Activated CD8-positive, alpha-beta T cell treated with anti-CD3 and anti-CD28 coated beads, Interleukin-2, amount 10 ng/mL, durations not matched to agents 7 days and 5 days (primary cell): ENCODE results near the gene MGAM2. TPM values are rescaled to one million over a fixed set of nuclear protein-coding genes. Genes with fewer than 3 reads are reported as not detected.

ENCODE experiments used
- ATAC-seq: fragments of 150-1000 bp; cut with Tn5 transposase; one replicate; pipeline ENCODE4 v1.10.0; 2021; ENCODE audit warnings: moderate library complexity
- CTCF ChIA-PET: fragments of 350-600 bp; sonication (Branson Sonifier 250); formaldehyde crosslinking; loops from one replicate; lab custom pipeline; 2021; ENCODE audit warnings: antibody characterized with exemption; lab: Charles Lee
- POLR2A ChIA-PET: fragments of 350-600 bp; sonication (Branson Sonifier 250); formaldehyde crosslinking; loops from one replicate; lab custom pipeline; 2021; ENCODE audit warnings: antibody characterized with exemption; lab: Charles Lee
- DNase-seq: peaks from one replicate; pipeline ENCODE4 v3.0.0-alpha.2; 2020
- H3K27ac Mint-ChIP-seq: one replicate; pipeline ENCODE4 v1.8.0; 2021; ENCODE audit warnings: mild to moderate bottlenecking, mixed read lengths
- H3K27me3 Mint-ChIP-seq: one replicate; pipeline ENCODE4 v1.8.0; 2021; ENCODE audit warnings: low read depth, mixed read lengths
- H3K36me3 Mint-ChIP-seq: one replicate; pipeline ENCODE4 v1.8.0; 2021; ENCODE audit warnings: low read depth, mixed read lengths
- H3K4me1 Mint-ChIP-seq: one replicate; pipeline ENCODE4 v1.8.0; 2021; ENCODE audit warnings: low read depth, mixed read lengths
- H3K4me3 Mint-ChIP-seq: one replicate; pipeline ENCODE4 v1.8.0; 2021; ENCODE audit warnings: mild to moderate bottlenecking, mixed read lengths
- H3K9me3 Mint-ChIP-seq: one replicate; pipeline ENCODE4 v1.8.0; 2022; ENCODE audit warnings: mixed read lengths; ENCODE audit not compliant: insufficient read depth
- total RNA-seq, 2 experiments: library from RNA; stranded (reverse); gene quantifications; one replicate each; pipeline ENCODE4 v1.2.3, GENCODE V29; 2021

Gene MGAM2
- total RNA-seq, 2 experiments from 2014 or later: not detected

- Mint-ChIP-seq H3K9me3 (no peaks in the 10 kb centered on the region), H3K27me3 (peaks cover 3% of the 10 kb centered on the region), H3K27ac (no peak overlapping the region), H3K4me1 (no peaks in the 10 kb centered on the region), H3K36me3 (no peaks in the 10 kb centered on the region), H3K4me3 (no peak overlapping the region)
- ChIA-PET CTCF (no interaction called here), POLR2A (no interaction called here)
- DNase-seq (no peak), ATAC-seq (no peak)
Observed at GRCh38 chr7:142125256-142125955, 13.9 kb downstream of the MGAM2 start.

DNA sequence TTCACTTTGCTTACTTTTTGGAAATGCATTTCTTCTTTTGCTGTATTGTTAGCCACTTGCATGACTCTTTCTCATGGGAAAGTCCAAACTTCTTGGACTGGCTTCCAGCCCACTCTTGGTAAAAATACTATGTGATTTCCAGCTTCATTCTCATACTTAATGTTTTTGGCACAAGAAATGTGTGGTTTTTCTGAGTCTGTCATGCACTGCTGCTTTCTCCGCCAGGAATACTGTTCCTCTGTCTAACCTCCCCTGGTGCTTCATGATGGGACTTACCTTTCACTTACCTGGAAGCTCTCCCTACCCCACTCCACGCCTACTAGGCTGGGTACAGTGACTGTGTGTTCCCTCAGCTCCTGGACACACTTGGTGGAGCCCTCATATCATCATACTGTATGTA lies 18.7 kb downstream of the MGAM2 start:
- H3K27me3 Mint-ChIP-seq: no peaks in the 10 kb centered on the region
- no peaks in the 10 kb centered on the region for H3K36me3 Mint-ChIP-seq
- ATAC-seq (no peak), DNase-seq (no peak)
- CTCF ChIA-PET: interaction anchor here (2.1 kb wide), 1 partner anchor 154 kb away, joined by 11 read pairs; no protein-coding TSS in a partner anchor
- H3K27ac Mint-ChIP-seq: no peak overlapping the region
- no peaks in the 10 kb centered on the region for H3K9me3 Mint-ChIP-seq
- POLR2A ChIA-PET: no interaction called here
- no peaks in the 10 kb centered on the region for H3K4me1 Mint-ChIP-seq
- H3K4me3 Mint-ChIP-seq: no peak overlapping the region

- Mint-ChIP-seq H3K36me3 (no peaks in the 10 kb centered on the region), H3K27me3 (no peaks in the 10 kb centered on the region), H3K9me3 (no peaks in the 10 kb centered on the region), H3K27ac (no peak overlapping the region), H3K4me1 (no peaks in the 10 kb centered on the region), H3K4me3 (no peak overlapping the region)
- DNase-seq (peak; percentile 28), ATAC-seq (peak; percentile 55)
- ChIA-PET CTCF (interaction anchor here (2.1 kb wide), 1 partner anchor 155 kb away, joined by 11 read pairs; no protein-coding TSS in a partner anchor), POLR2A (no interaction called here)
Observed at GRCh38 chr7:142131439-142132185, 20.1 kb downstream of the MGAM2 start.

GRCh38 chr7:142133731-142134148 lies 22.2 kb downstream of the MGAM2 start:
- ATAC-seq (peak; percentile 47), DNase-seq (peak; percentile 24)
- H3K36me3 Mint-ChIP-seq: no peaks in the 10 kb centered on the region
- no peaks in the 10 kb centered on the region for H3K4me1 Mint-ChIP-seq
- ChIA-PET CTCF (no interaction called here), POLR2A (interaction anchor here (0.6 to 1.0 kb wide), 2 partner anchors 583 to 1119 kb away, joined by 3 to 4 read pairs; no protein-coding TSS in a partner anchor)
- H3K27ac Mint-ChIP-seq: no peak overlapping the region
- no peaks in the 10 kb centered on the region for H3K27me3 Mint-ChIP-seq
- H3K4me3 Mint-ChIP-seq: no peak overlapping the region
- no peaks in the 10 kb centered on the region for H3K9me3 Mint-ChIP-seq

DNA sequence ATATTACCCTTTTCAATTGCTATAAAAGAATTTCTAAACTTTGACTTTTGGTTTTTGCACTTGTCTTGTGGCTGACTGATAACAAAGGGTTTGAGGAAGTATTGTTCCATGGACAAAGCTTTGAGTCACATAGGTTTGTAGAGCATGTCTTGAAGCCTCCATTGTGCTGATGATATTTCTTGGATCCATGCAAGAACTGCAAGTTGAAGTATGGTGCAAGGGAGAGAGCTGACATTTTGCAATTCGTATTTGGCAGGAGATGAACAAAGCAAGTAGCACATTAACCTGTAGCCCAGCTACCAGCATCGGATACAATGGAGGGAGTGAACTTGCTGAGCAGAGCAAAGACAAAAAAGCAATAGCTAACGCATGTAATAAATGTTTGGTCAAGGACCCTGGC lies 23.4 kb downstream of the MGAM2 start:
- no peak for DNase-seq
- POLR2A ChIA-PET: no interaction called here
- ATAC-seq: no peak
- H3K9me3 Mint-ChIP-seq: no peaks in the 10 kb centered on the region
- no peaks in the 10 kb centered on the region for H3K27me3 Mint-ChIP-seq
- CTCF ChIA-PET: interaction anchor here (1.2 kb wide), 1 partner anchor 159 kb away, joined by 5 read pairs; no protein-coding TSS in a partner anchor
- no peak overlapping the region for H3K4me3 Mint-ChIP-seq
- no peaks in the 10 kb centered on the region for H3K4me1 Mint-ChIP-seq
- no peaks in the 10 kb centered on the region for H3K36me3 Mint-ChIP-seq
- no peak overlapping the region for H3K27ac Mint-ChIP-seq

DNA sequence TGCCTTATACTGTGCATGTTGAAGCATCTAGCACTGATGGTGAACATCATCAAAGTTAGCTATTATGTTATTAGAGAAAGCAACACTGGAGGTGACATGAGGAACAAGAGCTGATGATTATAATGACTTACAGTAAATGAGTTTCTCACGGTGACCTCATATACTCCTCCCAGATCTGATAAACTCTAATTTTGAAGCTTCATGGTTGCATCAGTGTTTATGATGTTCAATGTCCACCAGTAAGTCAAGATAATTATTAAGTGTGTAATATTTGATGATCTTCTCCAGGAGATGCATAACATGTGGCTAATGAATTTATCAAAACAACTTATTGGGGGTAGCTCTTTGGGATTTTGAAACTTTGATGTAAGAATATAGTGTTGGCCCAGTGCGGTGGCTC lies 27.5 kb downstream of the MGAM2 start:
- POLR2A ChIA-PET: no interaction called here
- no peak overlapping the region for H3K27ac Mint-ChIP-seq

GRCh38 chr7:142139597-142140400 lies 28.3 kb downstream of the MGAM2 start:
- ChIA-PET POLR2A (no interaction called here), CTCF (interaction anchor here (1.2 kb wide), 1 partner anchor 164 kb away, joined by 5 read pairs; no protein-coding TSS in a partner anchor)
- H3K9me3 Mint-ChIP-seq: no peaks in the 10 kb centered on the region
- H3K36me3 Mint-ChIP-seq: no peaks in the 10 kb centered on the region
- no peak overlapping the region for H3K4me3 Mint-ChIP-seq
- no peaks in the 10 kb centered on the region for H3K4me1 Mint-ChIP-seq
- DNase-seq: no peak
- no peaks in the 10 kb centered on the region for H3K27me3 Mint-ChIP-seq
- H3K27ac Mint-ChIP-seq: no peak overlapping the region
- ATAC-seq: no peak

More for the DNA sequence above, 27.5 kb downstream of the MGAM2 start:
- no peak for DNase-seq
- no peaks in the 10 kb centered on the region for H3K9me3 Mint-ChIP-seq
- H3K4me1 Mint-ChIP-seq: no peaks in the 10 kb centered on the region
- no peak overlapping the region for H3K4me3 Mint-ChIP-seq
- H3K27me3 Mint-ChIP-seq: no peaks in the 10 kb centered on the region
- no peak for ATAC-seq
- no peaks in the 10 kb centered on the region for H3K36me3 Mint-ChIP-seq
- CTCF ChIA-PET: interaction anchor here (1.2 kb wide), 1 partner anchor 165 kb away, joined by 5 read pairs; no protein-coding TSS in a partner anchor

DNA sequence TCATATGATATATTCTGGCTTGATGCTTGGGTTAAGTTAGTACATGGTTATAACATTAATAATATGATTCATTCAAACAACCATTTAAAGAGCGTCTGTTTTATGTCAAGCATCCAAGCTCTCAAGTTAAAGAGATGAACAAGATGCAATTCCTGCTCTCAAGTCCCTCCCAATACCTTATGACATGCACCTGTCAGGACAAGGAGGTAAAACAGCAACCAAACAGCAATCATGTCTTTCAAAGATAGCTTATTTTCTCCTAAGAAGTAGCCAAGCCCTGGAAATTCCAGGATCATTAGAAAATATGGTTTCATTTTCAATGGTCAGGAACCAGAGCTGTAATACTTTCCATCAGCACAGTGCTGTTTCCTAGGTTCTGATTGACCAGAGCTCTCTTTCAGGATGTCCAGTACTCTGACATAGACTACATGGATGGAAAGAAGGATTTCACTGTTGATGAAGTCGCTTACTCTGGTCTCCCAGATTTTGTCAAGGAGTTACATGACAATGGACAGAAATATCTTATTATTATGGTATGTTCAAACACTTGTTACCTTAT lies 29.0 kb downstream of the MGAM2 start:
- ATAC-seq (no peak), DNase-seq (no peak)
- Mint-ChIP-seq H3K27ac (no peak overlapping the region), H3K27me3 (no peaks in the 10 kb centered on the region), H3K4me3 (no peak overlapping the region), H3K9me3 (no peaks in the 10 kb centered on the region), H3K4me1 (no peaks in the 10 kb centered on the region), H3K36me3 (no peaks in the 10 kb centered on the region)
- CTCF ChIA-PET: no interaction called here
- POLR2A ChIA-PET: no interaction called here

DNA sequence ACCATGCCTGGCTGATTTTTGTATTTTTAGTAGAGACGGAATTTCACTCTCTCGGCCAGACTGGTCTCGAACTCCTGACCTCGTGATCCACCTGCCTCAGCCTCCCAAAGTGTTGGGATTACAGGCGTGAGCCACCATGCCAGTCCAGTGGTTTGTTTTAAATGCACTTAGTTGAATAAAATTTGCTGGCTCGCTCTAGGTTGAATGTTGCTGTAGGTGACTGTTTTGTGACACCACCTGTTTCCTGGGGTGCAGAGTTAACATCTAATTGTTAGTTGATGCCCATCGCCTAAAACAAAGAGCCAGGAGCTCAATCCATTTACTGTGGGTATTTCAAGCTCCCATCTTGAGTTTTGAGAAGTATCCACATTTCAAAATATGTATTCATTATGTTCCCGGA lies 31.2 kb downstream of the MGAM2 start:
- ChIA-PET POLR2A (interaction anchor here (0.6 kb wide), 1 partner anchor 161 kb away, joined by 3 read pairs; no protein-coding TSS in a partner anchor), CTCF (no interaction called here)
- no peak for DNase-seq
- H3K4me1 Mint-ChIP-seq: no peaks in the 10 kb centered on the region
- H3K36me3 Mint-ChIP-seq: no peaks in the 10 kb centered on the region
- H3K9me3 Mint-ChIP-seq: no peaks in the 10 kb centered on the region
- H3K4me3 Mint-ChIP-seq: no peak overlapping the region
- H3K27me3 Mint-ChIP-seq: no peaks in the 10 kb centered on the region
- ATAC-seq: no peak
- H3K27ac Mint-ChIP-seq: no peak overlapping the region

GRCh38 chr7:142146124-142146523 lies 34.6 kb downstream of the MGAM2 start:
- Mint-ChIP-seq H3K4me3 (no peak overlapping the region), H3K9me3 (no peaks in the 10 kb centered on the region), H3K27me3 (no peaks in the 10 kb centered on the region), H3K36me3 (no peaks in the 10 kb centered on the region), H3K4me1 (no peaks in the 10 kb centered on the region), H3K27ac (no peak overlapping the region)
- no peak for ATAC-seq
- ChIA-PET CTCF (no interaction called here), POLR2A (no interaction called here)
- DNase-seq: no peak

GRCh38 chr7:142150356-142150755 lies 38.8 kb downstream of the MGAM2 start:
- no peak for ATAC-seq
- CTCF ChIA-PET: no interaction called here
- H3K36me3 Mint-ChIP-seq: no peaks in the 10 kb centered on the region
- DNase-seq: no peak
- peaks cover 3% of the 10 kb centered on the region for H3K27me3 Mint-ChIP-seq
- H3K4me1 Mint-ChIP-seq: no peaks in the 10 kb centered on the region
- POLR2A ChIA-PET: no interaction called here
- H3K27ac Mint-ChIP-seq: no peak overlapping the region
- no peaks in the 10 kb centered on the region for H3K9me3 Mint-ChIP-seq
- H3K4me3 Mint-ChIP-seq: no peak overlapping the region
